RWPE1 (cell line): ENCODE results near the gene ANKRD37.
"Not testable (repeated sequence)": the region's sequence is repeated elsewhere in the genome, so short reads cannot be mapped to it uniquely, and the experiment has no call there.

Source experiments
- CTCF ChIA-PET: fragments of 350-600 bp; sonication (Branson Sonifier 250); formaldehyde crosslinking; extraction: SDS; loops from one replicate; lab custom pipeline; 2021; lab: Yijun Ruan, JAX
- POLR2A ChIA-PET: fragments of 400-600 bp; formaldehyde crosslinking; extraction: SDS; loops from one replicate; lab custom pipeline; 2020; ENCODE audit warnings: antibody characterized with exemption; ENCODE audit not compliant: low non-redundant PET; lab: Yijun Ruan, JAX
- DNase-seq: peaks from one replicate; pipeline ENCODE4 v3.0.0; 2012; ENCODE audit warnings: low spot score
- H3K27ac ChIP-seq: fragments of 450-650 bp; 2 replicates; pipeline ENCODE4 v1.5.1; 2017
- TF ChIP-seq, protein P1 (sequence below): fragments of 450-650 bp; conservative IDR thresholded peaks from 2 replicates; pipeline ENCODE4 v1.5.1; 2017; ENCODE audit warnings: low read depth, mild to moderate bottlenecking

The ANKRD37 gene

DNA sequence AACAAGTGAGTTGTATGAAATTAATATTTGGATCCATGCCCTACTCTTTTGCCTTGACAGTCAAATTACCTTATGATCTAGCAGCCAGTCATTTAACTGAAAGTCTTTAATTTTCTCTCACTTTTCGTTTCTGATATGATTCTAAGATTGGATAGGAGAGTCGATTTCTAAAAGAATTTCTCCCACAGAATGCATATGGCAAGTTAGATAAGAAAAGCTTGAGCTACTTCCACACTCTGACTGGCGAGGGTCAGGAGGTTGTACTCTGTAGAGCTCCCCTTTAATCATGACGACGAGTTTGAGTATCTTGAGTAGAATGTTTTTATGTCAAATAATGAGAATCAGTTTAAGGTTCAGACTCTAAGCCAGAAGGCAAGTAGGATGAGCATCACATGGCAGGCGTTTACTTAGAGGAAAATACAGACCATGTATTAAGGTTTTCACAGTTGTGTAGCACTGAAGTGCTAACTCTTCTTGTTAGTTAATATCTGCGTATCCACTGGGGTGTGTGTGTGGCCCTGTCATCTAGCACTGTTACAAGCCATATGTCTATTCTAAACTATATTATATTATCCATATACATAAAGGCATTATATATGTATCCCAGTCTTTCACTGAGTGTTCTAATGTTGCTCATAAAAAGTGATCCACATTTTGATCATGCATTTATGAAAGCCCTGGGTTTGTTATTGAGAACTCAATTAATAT is 38.8 kb upstream of the ANKRD37 start:
- ChIA-PET POLR2A (no interaction called here), CTCF (no interaction called here)
- no peak overlapping the region for H3K27ac ChIP-seq
- no peak for DNase-seq
- TF ChIP-seq, protein P1, sequence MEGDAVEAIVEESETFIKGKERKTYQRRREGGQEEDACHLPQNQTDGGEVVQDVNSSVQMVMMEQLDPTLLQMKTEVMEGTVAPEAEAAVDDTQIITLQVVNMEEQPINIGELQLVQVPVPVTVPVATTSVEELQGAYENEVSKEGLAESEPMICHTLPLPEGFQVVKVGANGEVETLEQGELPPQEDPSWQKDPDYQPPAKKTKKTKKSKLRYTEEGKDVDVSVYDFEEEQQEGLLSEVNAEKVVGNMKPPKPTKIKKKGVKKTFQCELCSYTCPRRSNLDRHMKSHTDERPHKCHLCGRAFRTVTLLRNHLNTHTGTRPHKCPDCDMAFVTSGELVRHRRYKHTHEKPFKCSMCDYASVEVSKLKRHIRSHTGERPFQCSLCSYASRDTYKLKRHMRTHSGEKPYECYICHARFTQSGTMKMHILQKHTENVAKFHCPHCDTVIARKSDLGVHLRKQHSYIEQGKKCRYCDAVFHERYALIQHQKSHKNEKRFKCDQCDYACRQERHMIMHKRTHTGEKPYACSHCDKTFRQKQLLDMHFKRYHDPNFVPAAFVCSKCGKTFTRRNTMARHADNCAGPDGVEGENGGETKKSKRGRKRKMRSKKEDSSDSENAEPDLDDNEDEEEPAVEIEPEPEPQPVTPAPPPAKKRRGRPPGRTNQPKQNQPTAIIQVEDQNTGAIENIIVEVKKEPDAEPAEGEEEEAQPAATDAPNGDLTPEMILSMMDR: no peak

DNA sequence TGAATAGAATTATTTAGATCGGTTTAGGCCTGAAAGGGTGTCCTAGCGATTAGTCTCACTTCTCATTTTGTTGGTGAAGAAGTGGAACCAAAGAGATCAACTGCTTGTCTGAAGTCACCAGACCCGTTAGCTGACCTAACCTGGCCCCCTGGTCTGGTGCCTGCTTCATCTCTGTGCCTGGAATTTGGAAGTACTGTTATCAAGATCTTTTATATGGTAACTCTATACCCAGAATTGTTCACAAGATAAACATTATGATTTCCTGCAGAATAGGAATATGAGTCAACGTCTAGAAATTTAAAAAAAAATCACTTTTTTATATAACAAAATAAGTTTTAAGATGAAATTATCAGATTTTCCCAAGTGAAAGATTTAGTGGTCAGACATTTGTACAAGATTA is 38.1 kb upstream of the ANKRD37 start:
- POLR2A ChIA-PET: no interaction called here
- TF ChIP-seq, protein P1: no peak
- DNase-seq: no peak
- CTCF ChIA-PET: interaction anchor here (0.7 kb wide), 1 partner anchor 239 kb away, joined by 6 read pairs; no protein-coding TSS in a partner anchor
- no peak overlapping the region for H3K27ac ChIP-seq

DNA sequence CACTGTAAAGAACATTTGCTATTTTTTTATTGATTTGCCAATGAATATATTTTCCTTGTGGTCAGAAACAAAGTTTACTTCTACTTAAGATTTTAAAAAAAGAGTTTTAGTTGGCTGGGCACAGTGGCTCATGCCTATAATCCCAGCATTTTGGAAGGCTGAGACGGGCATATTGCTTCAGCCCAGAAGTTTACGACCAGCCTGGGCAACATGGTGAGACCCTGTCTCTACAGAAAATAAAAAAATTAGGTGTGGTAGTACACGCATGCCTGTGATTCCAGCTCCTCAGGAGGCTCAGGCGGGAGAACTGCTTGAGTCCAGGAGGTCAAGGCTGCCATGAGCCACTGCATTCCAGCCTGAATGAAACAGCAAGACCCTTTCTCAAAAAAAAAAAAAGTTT is 37.7 kb upstream of the ANKRD37 start:
- TF ChIP-seq, protein P1: no peak
- no peak for DNase-seq
- no peak overlapping the region for H3K27ac ChIP-seq
- POLR2A ChIA-PET: no interaction called here
- CTCF ChIA-PET: interaction anchor here (0.7 kb wide), 1 partner anchor 239 kb away, joined by 6 read pairs; no protein-coding TSS in a partner anchor

DNA sequence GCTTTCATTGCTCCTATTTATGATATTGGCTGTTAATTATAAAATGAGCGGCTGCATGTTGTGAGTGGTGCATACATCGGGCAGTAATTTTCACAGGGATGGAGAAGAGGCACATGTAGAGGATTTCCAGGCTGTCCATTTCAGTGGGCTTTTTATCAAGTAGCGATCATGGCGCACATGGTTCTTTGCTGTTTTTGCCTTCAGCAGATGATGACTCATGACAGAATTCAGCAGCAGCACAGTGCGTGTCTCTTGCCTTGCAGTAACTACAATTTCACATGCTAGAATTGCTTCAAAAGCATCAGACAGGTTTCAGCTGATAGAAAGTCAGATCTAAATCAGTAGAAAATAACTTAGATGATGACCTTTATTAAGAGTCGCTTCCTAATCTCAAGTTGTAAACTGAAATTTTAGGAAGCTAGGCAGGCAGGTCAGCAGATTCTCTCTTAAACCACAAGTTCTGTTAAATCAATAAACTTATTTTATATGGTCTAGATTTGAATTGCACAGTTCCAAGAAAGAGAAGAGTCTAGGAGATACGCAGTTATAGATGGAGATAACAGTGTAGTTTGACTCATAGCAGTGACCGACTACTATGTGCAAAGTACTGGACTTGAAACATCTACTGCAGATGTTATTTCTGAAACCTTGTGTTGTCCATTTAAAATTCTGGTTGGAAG is 36.7 kb upstream of the ANKRD37 start:
- ChIA-PET POLR2A (no interaction called here), CTCF (no interaction called here)
- TF ChIP-seq, protein P1: no peak
- DNase-seq: no peak
- no peak overlapping the region for H3K27ac ChIP-seq

DNA sequence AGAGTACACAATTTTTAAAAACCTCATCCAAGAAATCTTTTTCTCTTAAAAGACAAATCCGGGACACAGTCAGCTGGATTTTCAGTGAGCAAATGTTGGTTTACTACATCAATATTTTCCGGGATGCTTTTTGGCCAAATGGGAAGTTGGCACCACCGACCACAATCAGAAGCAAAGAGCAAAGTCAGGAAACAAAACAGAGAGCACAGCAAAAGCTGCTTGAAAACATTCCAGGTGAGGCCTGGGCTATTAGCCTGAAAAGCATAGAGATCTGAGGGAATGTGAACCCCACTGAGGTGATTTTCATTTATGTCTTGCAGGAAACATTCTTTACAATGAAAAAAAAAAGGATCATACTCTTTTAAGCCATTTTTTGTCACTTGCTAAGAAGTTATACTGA is 34.8 kb upstream of the ANKRD37 start:
- no peak overlapping the region for H3K27ac ChIP-seq
- TF ChIP-seq, protein P1: no peak
- CTCF ChIA-PET: no interaction called here
- POLR2A ChIA-PET: no interaction called here
- DNase-seq: no peak

DNA sequence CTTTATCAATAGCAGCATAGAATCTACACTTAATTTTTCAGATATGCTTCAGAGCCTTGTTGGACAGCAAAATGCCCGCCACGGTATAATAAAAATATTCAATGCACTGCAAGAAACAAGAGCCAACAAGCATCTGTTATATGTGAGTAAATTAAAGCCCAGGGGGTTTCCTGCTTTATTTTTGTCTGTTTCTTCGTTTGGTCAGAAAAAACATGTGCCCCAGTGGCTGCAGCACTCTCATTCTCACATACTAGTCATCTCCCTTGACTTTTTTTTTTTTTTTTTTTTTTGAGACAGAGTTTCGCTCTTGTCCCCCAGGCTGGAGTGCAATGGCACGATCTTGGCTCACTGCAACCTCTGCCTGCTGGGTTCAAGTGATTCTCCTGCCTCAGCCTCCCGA is 34.1 kb upstream of the ANKRD37 start:
- POLR2A ChIA-PET, H3K27ac ChIP-seq, CTCF ChIA-PET, DNase-seq: not testable (repeated sequence)

DNA sequence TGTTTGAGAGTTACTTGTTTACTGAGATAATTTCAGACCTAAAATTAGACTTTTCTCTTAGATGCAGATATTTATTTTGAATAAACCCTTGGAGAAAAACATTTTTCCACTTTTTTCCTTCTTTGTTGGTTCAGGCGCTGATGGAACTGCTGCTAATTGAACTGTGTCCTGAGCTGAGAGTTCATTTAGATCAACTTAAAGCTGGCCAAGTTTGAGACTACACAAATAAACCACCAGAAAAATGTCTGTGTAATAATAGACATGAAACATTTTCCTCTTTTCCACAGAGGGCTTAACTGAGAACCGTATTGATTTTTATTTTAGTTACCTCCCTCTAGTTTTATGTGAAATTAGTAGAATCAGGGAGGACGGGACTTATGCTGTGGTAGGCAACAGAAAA is 33.4 kb upstream of the ANKRD37 start:
- ChIA-PET CTCF (no interaction called here), POLR2A (no interaction called here)
- DNase-seq: no peak
- TF ChIP-seq, protein P1: no peak
- H3K27ac ChIP-seq: no peak overlapping the region
